CD4-positive, alpha-beta memory T cell (primary cell): Measurements from ENCODE around the gene LRRC36. TPM values are rescaled to one million over a fixed set of nuclear protein-coding genes. Genes with fewer than 3 reads are reported as not detected.

Source experiments
- CTCF ChIA-PET: fragments of 350-600 bp; sonication (Branson Sonifier 250); formaldehyde crosslinking; loops from one replicate; lab custom pipeline; 2021; ENCODE audit warnings: inconsistent platforms; ENCODE audit not compliant: partially characterized antibody; lab: Charles Lee
- POLR2A ChIA-PET: fragments of 350-600 bp; sonication (Branson Sonifier 250); formaldehyde crosslinking; loops from one replicate; lab custom pipeline; 2021; ENCODE audit not compliant: partially characterized antibody; lab: Charles Lee
- DNase-seq, 5 donors: peaks; one replicate each; pipeline versions ENCODE4 v3.0.0 to v3.0.0-alpha.2; 2020 to 2022; ENCODE audit warnings: mixed read lengths in 1 of 5
- H3K27ac ChIP-seq: one replicate; pipeline ENCODE4 v1.7.0; 2013; ENCODE audit warnings: low read depth, low read length
- H3K27me3 ChIP-seq: 2 replicates; pipeline ENCODE4 v1.7.0; 2013; ENCODE audit warnings: mild to moderate bottlenecking, low read length, moderate library complexity; ENCODE audit not compliant: insufficient read depth
- H3K36me3 ChIP-seq: 2 replicates; pipeline ENCODE4 v1.7.0; 2013; ENCODE audit warnings: mild to moderate bottlenecking, low read length, moderate library complexity; ENCODE audit not compliant: insufficient read depth
- H3K4me1 ChIP-seq: 2 replicates; pipeline ENCODE4 v1.7.0; 2013; ENCODE audit warnings: mild to moderate bottlenecking, low read length, moderate library complexity; ENCODE audit not compliant: insufficient read depth
- H3K4me3 ChIP-seq, 2 donors: one replicate each; pipeline ENCODE4 v1.7.0; 2013; ENCODE audit warnings: low read length in 2 of 2, mild to moderate bottlenecking in 1 of 2
- H3K9me3 ChIP-seq, 2 donors: one replicate each; pipeline ENCODE4 v1.7.0; 2013; ENCODE audit warnings: low read length in 2 of 2, control low read depth in 1 of 2; ENCODE audit not compliant: control insufficient read depth in 1 of 2
- H3K27ac Mint-ChIP-seq, 7 donors: one replicate each; pipeline ENCODE4 v1.8.0; 2020 to 2021; ENCODE audit warnings: mixed read lengths in 7 of 7, mild to moderate bottlenecking in 6 of 7, inconsistent platforms in 3 of 7, moderate library complexity in 3 of 7
- H3K27me3 Mint-ChIP-seq, 2 donors: one replicate each; pipeline ENCODE4 v1.8.0; 2020 to 2021; ENCODE audit warnings: mixed read lengths in 2 of 2
- H3K36me3 Mint-ChIP-seq, 2 donors: one replicate each; pipeline ENCODE4 v1.8.0; 2020 to 2021; ENCODE audit warnings: mixed read lengths in 2 of 2, inconsistent platforms in 1 of 2, mild to moderate bottlenecking in 1 of 2
- H3K4me1 Mint-ChIP-seq, 4 donors: one replicate each; pipeline ENCODE4 v1.8.0; 2020 to 2021; ENCODE audit warnings: mixed read lengths in 4 of 4, mild to moderate bottlenecking in 1 of 4
- H3K4me3 Mint-ChIP-seq, 8 donors: one replicate each; pipeline ENCODE4 v1.8.0; 2020 to 2021; ENCODE audit warnings: mixed read lengths in 8 of 8, mild to moderate bottlenecking in 7 of 8, moderate library complexity in 6 of 8, inconsistent platforms in 3 of 8
- H3K9me3 Mint-ChIP-seq, 8 donors: one replicate each; pipeline ENCODE4 v1.8.0; 2020 to 2021; ENCODE audit warnings: mixed read lengths in 8 of 8, mild to moderate bottlenecking in 5 of 8, inconsistent platforms in 3 of 8, moderate library complexity in 1 of 8
- intact Hi-C: fragments of 100-400 bp; cut with micrococcal nuclease; formaldehyde crosslinking; loops from one replicate; pipeline ENCODE4 v1.15.1; 2023
- polyA plus RNA-seq, 2 donors: library from polyadenylated mRNA; unstranded; fragments of 300-500 nt; fragmentation: Illumina TruSeq; gene quantifications; one replicate each; pipeline ENCODE4 v1.2.3, GENCODE V29; 2021
- total RNA-seq, 2 experiments: library from RNA; stranded (reverse); gene quantifications; one replicate each; pipeline ENCODE4 v1.2.3, GENCODE V29; 2021

LRRC36 gene
- total and polyA plus RNA-seq, 4 experiments from 2014 or later, result not detected

GRCh38 chr16:67426022-67426421 lies 99.4 kb downstream of the LRRC36 start:
- no peak overlapping the region for H3K27ac Mint-ChIP-seq
- no peak for DNase-seq
- ChIA-PET CTCF (interaction anchor here (1.6 to 2.6 kb wide), 4 partner anchors 9 to 95 kb away, joined by 5 to 12 read pairs (median 6); partner anchors contain the start of genes ATP6V0D1 and ZDHHC1), POLR2A (no interaction called here)
- peaks cover 20% of the 10 kb centered on the region for H3K27me3 ChIP-seq
- intact Hi-C loops, result no loop called here
- peaks cover 40 to 45% of the 10 kb centered on the region in 2 donors for H3K27me3 Mint-ChIP-seq
- H3K9me3 ChIP-seq, result no peaks in the 10 kb centered on the region
- H3K36me3 Mint-ChIP-seq, result no peaks in the 10 kb centered on the region
- H3K4me3 ChIP-seq, result no peak overlapping the region
- no peak overlapping the region for H3K27ac ChIP-seq
- peaks cover 0 to 6% (median 4%) of the 10 kb centered on the region in 4 donors for H3K4me1 Mint-ChIP-seq
- peaks cover 0 to 2% (median 0%) of the 10 kb centered on the region in 8 donors for H3K9me3 Mint-ChIP-seq
- no peak overlapping the region for H3K4me3 Mint-ChIP-seq
- H3K4me1 ChIP-seq, result no peaks in the 10 kb centered on the region
- H3K36me3 ChIP-seq, result no peaks in the 10 kb centered on the region

- ChIA-PET CTCF (interaction anchor here (1.1 to 2.6 kb wide), 7 partner anchors 9 to 94 kb away, joined by 4 to 12 read pairs (median 6); partner anchors contain the start of genes ATP6V0D1 and ZDHHC1), POLR2A (no interaction called here)
- intact Hi-C loops, result no loop called here
- H3K27ac Mint-ChIP-seq, result no peak overlapping the region
- H3K9me3 ChIP-seq, result no peaks in the 10 kb centered on the region
- peaks cover 0 to 2% (median 0%) of the 10 kb centered on the region in 8 donors for H3K9me3 Mint-ChIP-seq
- H3K36me3 ChIP-seq, result no peaks in the 10 kb centered on the region
- H3K27me3 Mint-ChIP-seq, result peaks cover 42 to 45% of the 10 kb centered on the region in 2 donors
- DNase-seq, result no peak
- peak overlapping the region in 1 of 8 donors; percentile 10 for H3K4me3 Mint-ChIP-seq
- no peaks in the 10 kb centered on the region for H3K36me3 Mint-ChIP-seq
- peaks cover 0 to 8% (median 5%) of the 10 kb centered on the region in 4 donors for H3K4me1 Mint-ChIP-seq
- H3K27ac ChIP-seq, result no peak overlapping the region
- H3K4me3 ChIP-seq, result no peak overlapping the region
- peaks cover 4% of the 10 kb centered on the region for H3K4me1 ChIP-seq
- peaks cover 26% of the 10 kb centered on the region for H3K27me3 ChIP-seq
Measured at GRCh38 chr16:67426950-67427349, 100.3 kb downstream of the LRRC36 start.

- Mint-ChIP-seq H3K4me3 (no peak overlapping the region), H3K36me3 (no peaks in the 10 kb centered on the region), H3K27me3 (peaks cover 45 to 46% of the 10 kb centered on the region in 2 donors), H3K9me3 (peaks cover 0 to 2% (median 0%) of the 10 kb centered on the region in 8 donors), H3K27ac (no peak overlapping the region), H3K4me1 (peaks cover 0 to 10% (median 7%) of the 10 kb centered on the region in 4 donors)
- H3K27me3 ChIP-seq, result peaks cover 26% of the 10 kb centered on the region
- H3K36me3 ChIP-seq, result no peaks in the 10 kb centered on the region
- CTCF ChIA-PET, result interaction anchor here (0.5 to 2.6 kb wide), 19 partner anchors 8 to 475 kb away, joined by 3 to 12 read pairs (median 4); partner anchors contain the start of genes ATP6V0D1 and ZDHHC1
- DNase-seq, result peak in 4 of 5 donors; percentile 30 to 41 (median 32)
- H3K27ac ChIP-seq, result no peak overlapping the region
- POLR2A ChIA-PET, result no interaction called here
- H3K4me1 ChIP-seq, result peaks cover 4% of the 10 kb centered on the region
- intact Hi-C loops, result loop anchor here (1.0 kb wide), 2 partner anchors 37 to 86 kb away; no protein-coding TSS in a partner anchor
- no peaks in the 10 kb centered on the region for H3K9me3 ChIP-seq
- H3K4me3 ChIP-seq, result no peak overlapping the region
Measured at GRCh38 chr16:67428146-67428731, 101.6 kb downstream of the LRRC36 start.

- no peaks in the 10 kb centered on the region for H3K9me3 ChIP-seq
- H3K4me3 ChIP-seq, result no peak overlapping the region
- Mint-ChIP-seq H3K4me1 (peaks cover 0 to 10% (median 7%) of the 10 kb centered on the region in 4 donors), H3K27ac (peak overlapping the region in 2 of 7 donors; percentile 17 to 58), H3K27me3 (peaks cover 40 to 46% of the 10 kb centered on the region in 2 donors), H3K4me3 (peak overlapping the region in 4 of 8 donors; percentile 51 to 73 (median 62)), H3K36me3 (no peaks in the 10 kb centered on the region), H3K9me3 (peaks cover 0 to 2% (median 0%) of the 10 kb centered on the region in 8 donors)
- no peaks in the 10 kb centered on the region for H3K36me3 ChIP-seq
- peaks cover 4% of the 10 kb centered on the region for H3K4me1 ChIP-seq
- POLR2A ChIA-PET, result no interaction called here
- H3K27me3 ChIP-seq, result peaks cover 25% of the 10 kb centered on the region
- H3K27ac ChIP-seq, result no peak overlapping the region
- intact Hi-C loops, result no loop called here
- no peak for DNase-seq
- CTCF ChIA-PET, result interaction anchor here (1.3 to 2.0 kb wide), 5 partner anchors 10 to 85 kb away, joined by 3 to 8 read pairs (median 7); no protein-coding TSS in a partner anchor
Measured at GRCh38 chr16:67429053-67429798, 102.6 kb downstream of the LRRC36 start.

- no peaks in the 10 kb centered on the region for H3K36me3 ChIP-seq
- Mint-ChIP-seq H3K4me1 (peaks cover 0 to 10% (median 7%) of the 10 kb centered on the region in 4 donors), H3K27ac (peak overlapping the region in 1 of 7 donors; percentile 58), H3K36me3 (no peaks in the 10 kb centered on the region), H3K9me3 (peaks cover 0 to 2% (median 0%) of the 10 kb centered on the region in 8 donors), H3K27me3 (peaks cover 38 to 45% of the 10 kb centered on the region in 2 donors), H3K4me3 (peak overlapping the region; percentile 67 to 87 (median 76))
- peaks cover 4% of the 10 kb centered on the region for H3K4me1 ChIP-seq
- H3K9me3 ChIP-seq, result no peaks in the 10 kb centered on the region
- H3K27me3 ChIP-seq, result peaks cover 20% of the 10 kb centered on the region
- intact Hi-C loops, result no loop called here
- H3K4me3 ChIP-seq, result peak overlapping the region in 1 of 2 donors; percentile 38
- no peak for DNase-seq
- no peak overlapping the region for H3K27ac ChIP-seq
- CTCF ChIA-PET, result interaction anchor here (2.0 kb wide), 1 partner anchor 84 kb away, joined by 5 read pairs; no protein-coding TSS in a partner anchor
- POLR2A ChIA-PET, result no interaction called here
Measured at GRCh38 chr16:67429799-67430503, 103.3 kb downstream of the LRRC36 start.

GRCh38 chr16:67430504-67430976 lies 103.9 kb downstream of the LRRC36 start:
- Mint-ChIP-seq H3K36me3 (no peaks in the 10 kb centered on the region), H3K9me3 (peaks cover 0 to 2% (median 0%) of the 10 kb centered on the region in 8 donors), H3K27me3 (peaks cover 32 to 39% of the 10 kb centered on the region in 2 donors), H3K4me3 (peak overlapping the region; percentile 67 to 87 (median 76)), H3K4me1 (peaks cover 0 to 10% (median 7%) of the 10 kb centered on the region in 4 donors), H3K27ac (no peak overlapping the region)
- Histone ChIP-seq H3K36me3 (no peaks in the 10 kb centered on the region), H3K27ac (no peak overlapping the region), H3K9me3 (no peaks in the 10 kb centered on the region), H3K27me3 (peaks cover 20% of the 10 kb centered on the region), H3K4me1 (peaks cover 4% of the 10 kb centered on the region), H3K4me3 (peak overlapping the region in 1 of 2 donors; percentile 38)
- intact Hi-C loops, result no loop called here
- ChIA-PET POLR2A (no interaction called here), CTCF (no interaction called here)
- peak in 3 of 5 donors; percentile 20 to 22 (median 20) for DNase-seq
